CD4-positive, alpha-beta memory T cell (primary cell): ENCODE measurements around the gene MGRN1. TPM values are rescaled to one million over a fixed set of nuclear protein-coding genes. Genes with fewer than 3 reads are reported as not detected.

Source experiments
- CTCF ChIA-PET: fragments of 350-600 bp; sonication (Branson Sonifier 250); formaldehyde crosslinking; loops from one replicate; lab custom pipeline; 2021; ENCODE audit warnings: inconsistent platforms; ENCODE audit not compliant: partially characterized antibody; lab: Charles Lee
- POLR2A ChIA-PET: fragments of 350-600 bp; sonication (Branson Sonifier 250); formaldehyde crosslinking; loops from one replicate; lab custom pipeline; 2021; ENCODE audit not compliant: partially characterized antibody; lab: Charles Lee
- DNase-seq, 5 donors: peaks; one replicate each; pipeline versions ENCODE4 v3.0.0 to v3.0.0-alpha.2; 2020 to 2022; ENCODE audit warnings: mixed read lengths in 1 of 5
- H3K27ac ChIP-seq: one replicate; pipeline ENCODE4 v1.7.0; 2013; ENCODE audit warnings: low read depth, low read length
- H3K27me3 ChIP-seq: 2 replicates; pipeline ENCODE4 v1.7.0; 2013; ENCODE audit warnings: mild to moderate bottlenecking, low read length, moderate library complexity; ENCODE audit not compliant: insufficient read depth
- H3K36me3 ChIP-seq: 2 replicates; pipeline ENCODE4 v1.7.0; 2013; ENCODE audit warnings: mild to moderate bottlenecking, low read length, moderate library complexity; ENCODE audit not compliant: insufficient read depth
- H3K4me1 ChIP-seq: 2 replicates; pipeline ENCODE4 v1.7.0; 2013; ENCODE audit warnings: mild to moderate bottlenecking, low read length, moderate library complexity; ENCODE audit not compliant: insufficient read depth
- H3K4me3 ChIP-seq, 2 donors: one replicate each; pipeline ENCODE4 v1.7.0; 2013; ENCODE audit warnings: low read length in 2 of 2, mild to moderate bottlenecking in 1 of 2
- H3K9me3 ChIP-seq, 2 donors: one replicate each; pipeline ENCODE4 v1.7.0; 2013; ENCODE audit warnings: low read length in 2 of 2, control low read depth in 1 of 2; ENCODE audit not compliant: control insufficient read depth in 1 of 2
- H3K27ac Mint-ChIP-seq, 7 donors: one replicate each; pipeline ENCODE4 v1.8.0; 2020 to 2021; ENCODE audit warnings: mixed read lengths in 7 of 7, mild to moderate bottlenecking in 6 of 7, inconsistent platforms in 3 of 7, moderate library complexity in 3 of 7
- H3K27me3 Mint-ChIP-seq, 2 donors: one replicate each; pipeline ENCODE4 v1.8.0; 2020 to 2021; ENCODE audit warnings: mixed read lengths in 2 of 2
- H3K36me3 Mint-ChIP-seq, 2 donors: one replicate each; pipeline ENCODE4 v1.8.0; 2020 to 2021; ENCODE audit warnings: mixed read lengths in 2 of 2, inconsistent platforms in 1 of 2, mild to moderate bottlenecking in 1 of 2
- H3K4me1 Mint-ChIP-seq, 4 donors: one replicate each; pipeline ENCODE4 v1.8.0; 2020 to 2021; ENCODE audit warnings: mixed read lengths in 4 of 4, mild to moderate bottlenecking in 1 of 4
- H3K4me3 Mint-ChIP-seq, 8 donors: one replicate each; pipeline ENCODE4 v1.8.0; 2020 to 2021; ENCODE audit warnings: mixed read lengths in 8 of 8, mild to moderate bottlenecking in 7 of 8, moderate library complexity in 6 of 8, inconsistent platforms in 3 of 8
- H3K9me3 Mint-ChIP-seq, 8 donors: one replicate each; pipeline ENCODE4 v1.8.0; 2020 to 2021; ENCODE audit warnings: mixed read lengths in 8 of 8, mild to moderate bottlenecking in 5 of 8, inconsistent platforms in 3 of 8, moderate library complexity in 1 of 8
- intact Hi-C: fragments of 100-400 bp; cut with micrococcal nuclease; formaldehyde crosslinking; loops from one replicate; pipeline ENCODE4 v1.15.1; 2023
- polyA plus RNA-seq, 2 donors: library from polyadenylated mRNA; unstranded; fragments of 300-500 nt; fragmentation: Illumina TruSeq; gene quantifications; one replicate each; pipeline ENCODE4 v1.2.3, GENCODE V29; 2021
- total RNA-seq, 2 experiments: library from RNA; stranded (reverse); gene quantifications; one replicate each; pipeline ENCODE4 v1.2.3, GENCODE V29; 2021

Gene MGRN1
- total and polyA plus RNA-seq, 4 experiments from 2014 or later: 1.2 to 64.1 (median 35.0) TPM

DNA sequence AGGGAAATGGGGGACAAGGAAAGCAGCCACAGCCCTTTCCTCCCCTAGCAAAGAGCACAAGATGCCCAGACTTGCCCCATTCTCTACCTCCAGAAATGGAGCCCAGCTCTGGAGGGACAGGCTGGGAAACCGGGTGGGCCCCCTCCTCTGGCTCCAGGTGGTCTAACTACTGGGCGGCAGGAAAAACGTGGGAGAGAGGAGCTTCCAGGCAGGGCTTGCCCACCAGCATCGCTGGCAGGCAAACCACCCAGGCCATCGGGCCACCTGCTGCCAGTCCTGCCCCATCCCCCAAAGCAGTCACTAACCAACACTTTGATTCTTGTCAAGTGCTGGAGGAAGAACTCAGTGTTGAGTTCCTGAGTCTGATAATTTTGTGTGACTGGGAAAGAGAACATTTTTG lies 93.8 kb downstream of the MGRN1 start:
- no peak overlapping the region for H3K4me3 ChIP-seq
- H3K36me3 ChIP-seq: no peaks in the 10 kb centered on the region
- no peaks in the 10 kb centered on the region for H3K27me3 ChIP-seq
- ChIA-PET POLR2A (no interaction called here), CTCF (no interaction called here)
- intact Hi-C loops: no loop called here
- peak overlapping the region in 2 of 7 donors; percentile 5 to 24 for H3K27ac Mint-ChIP-seq
- no peaks in the 10 kb centered on the region for H3K9me3 Mint-ChIP-seq
- DNase-seq: no peak
- no peaks in the 10 kb centered on the region for H3K9me3 ChIP-seq
- peaks cover 24% of the 10 kb centered on the region in 2 donors for H3K36me3 Mint-ChIP-seq
- no peak overlapping the region for H3K4me3 Mint-ChIP-seq
- no peaks in the 10 kb centered on the region for H3K27me3 Mint-ChIP-seq
- no peak overlapping the region for H3K27ac ChIP-seq
- H3K4me1 ChIP-seq: no peaks in the 10 kb centered on the region
- H3K4me1 Mint-ChIP-seq: peaks cover 0 to 2% (median 0%) of the 10 kb centered on the region in 4 donors

DNA sequence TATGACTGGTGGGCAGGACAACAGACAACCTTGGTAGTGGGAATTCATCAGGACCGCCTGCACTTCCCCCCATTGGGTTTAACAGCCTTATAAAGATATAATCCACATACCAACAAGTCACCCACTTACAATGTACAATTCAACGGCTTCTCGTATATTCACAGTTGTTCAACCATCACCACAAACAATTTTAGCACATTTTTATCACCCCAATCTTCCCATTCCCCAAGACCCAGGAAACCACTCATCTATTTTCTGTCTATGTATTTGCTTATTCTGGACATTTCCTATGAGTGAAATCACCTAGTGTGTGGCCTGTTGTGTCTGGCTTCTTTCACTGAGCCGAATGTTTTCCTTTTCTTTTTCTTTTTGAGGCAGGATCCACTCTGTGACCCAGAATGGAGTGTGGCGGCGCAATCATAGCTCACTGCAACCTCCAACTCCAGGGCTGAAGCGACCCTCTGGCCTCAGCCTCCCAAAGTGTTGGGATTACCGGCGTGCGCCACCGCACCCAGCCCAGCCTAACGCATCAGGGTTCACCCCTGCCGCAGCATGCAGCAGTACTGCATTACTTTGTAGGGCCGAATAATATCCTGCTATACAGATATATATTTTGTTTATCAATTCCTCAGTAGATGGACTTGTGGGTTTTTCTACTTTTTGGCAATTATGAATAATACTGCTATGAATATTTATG lies 98.6 kb downstream of the MGRN1 start:
- no peak overlapping the region for H3K4me3 ChIP-seq
- Mint-ChIP-seq H3K4me3 (no peak overlapping the region), H3K27me3 (no peaks in the 10 kb centered on the region), H3K9me3 (no peaks in the 10 kb centered on the region), H3K36me3 (peaks cover 8 to 31% of the 10 kb centered on the region in 2 donors), H3K27ac (peak overlapping the region in 1 of 7 donors; percentile 42), H3K4me1 (peaks cover 0 to 2% (median 0%) of the 10 kb centered on the region in 4 donors)
- no peak overlapping the region for H3K27ac ChIP-seq
- CTCF ChIA-PET: no interaction called here
- H3K36me3 ChIP-seq: peaks cover 6% of the 10 kb centered on the region
- POLR2A ChIA-PET: no interaction called here
- no peak for DNase-seq
- H3K4me1 ChIP-seq: no peaks in the 10 kb centered on the region
- intact Hi-C loops: no loop called here
- no peaks in the 10 kb centered on the region for H3K9me3 ChIP-seq
- H3K27me3 ChIP-seq: no peaks in the 10 kb centered on the region

DNA sequence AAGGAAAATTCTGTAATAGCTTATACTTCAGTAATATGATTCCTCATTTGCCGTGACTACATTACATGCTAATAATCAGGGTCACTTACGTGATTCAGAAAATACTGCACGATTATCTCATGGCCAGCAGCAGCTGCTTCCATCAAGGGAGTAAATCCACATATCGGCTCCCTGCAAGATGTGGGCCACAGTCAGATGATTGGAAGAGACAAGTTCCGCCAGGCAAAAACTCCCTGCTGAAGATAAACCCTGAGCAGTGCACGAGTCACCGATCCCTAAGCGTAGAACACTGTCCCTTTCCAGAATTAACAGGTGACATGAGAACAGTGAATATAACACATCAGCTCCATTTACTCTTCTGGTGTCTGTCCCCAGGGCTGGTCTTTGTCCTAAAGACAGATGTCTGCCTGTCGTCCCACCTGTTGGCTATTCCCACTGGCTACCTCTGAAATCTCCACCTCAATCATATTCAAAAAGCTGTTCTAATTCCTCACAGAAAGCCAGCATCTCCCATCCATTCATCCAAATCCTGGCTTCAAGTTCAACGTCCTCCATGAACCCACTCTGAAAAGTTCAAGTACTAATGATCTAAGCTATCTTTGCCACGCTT lies 100.1 kb downstream of the MGRN1 start:
- Mint-ChIP-seq H3K4me1 (no peaks in the 10 kb centered on the region), H3K9me3 (no peaks in the 10 kb centered on the region), H3K36me3 (peaks cover 10 to 40% of the 10 kb centered on the region in 2 donors), H3K27me3 (no peaks in the 10 kb centered on the region), H3K4me3 (no peak overlapping the region), H3K27ac (peak overlapping the region in 3 of 7 donors; percentile 36 to 61 (median 49))
- no peak overlapping the region for H3K27ac ChIP-seq
- ChIA-PET CTCF (no interaction called here), POLR2A (interaction anchor here (2.8 kb wide), 1 partner anchor 9 kb away, joined by 12 read pairs; the partner anchor contains the start of genes ANKS3 and DNAAF8)
- H3K27me3 ChIP-seq: no peaks in the 10 kb centered on the region
- intact Hi-C loops: no loop called here
- H3K4me1 ChIP-seq: no peaks in the 10 kb centered on the region
- H3K9me3 ChIP-seq: no peaks in the 10 kb centered on the region
- no peak overlapping the region for H3K4me3 ChIP-seq
- no peak for DNase-seq
- H3K36me3 ChIP-seq: peaks cover 15% of the 10 kb centered on the region

DNA sequence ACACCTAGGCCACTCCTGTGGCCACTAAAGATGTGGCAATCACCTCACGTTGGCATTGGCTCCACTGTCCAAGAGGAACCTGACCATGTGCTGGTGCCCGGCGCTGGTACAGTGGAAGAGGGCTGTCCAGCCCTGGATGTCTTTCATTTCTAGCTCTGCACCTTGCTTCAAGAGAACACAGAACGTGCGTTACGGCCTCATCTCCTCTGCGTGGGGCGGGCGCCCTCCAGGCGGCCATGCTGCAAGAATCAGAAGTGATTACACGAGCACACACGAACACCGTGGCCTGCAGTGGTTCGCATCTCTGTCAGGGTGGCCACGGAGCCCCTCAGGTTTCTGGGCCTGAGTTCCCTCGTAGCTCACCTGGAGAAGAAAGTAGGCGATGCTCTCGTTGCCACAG lies 102.0 kb downstream of the MGRN1 start:
- CTCF ChIA-PET: no interaction called here
- H3K4me3 ChIP-seq: no peak overlapping the region
- POLR2A ChIA-PET: interaction anchor here (2.8 kb wide), 1 partner anchor 7 kb away, joined by 12 read pairs; the partner anchor contains the start of genes ANKS3 and DNAAF8

DNA sequence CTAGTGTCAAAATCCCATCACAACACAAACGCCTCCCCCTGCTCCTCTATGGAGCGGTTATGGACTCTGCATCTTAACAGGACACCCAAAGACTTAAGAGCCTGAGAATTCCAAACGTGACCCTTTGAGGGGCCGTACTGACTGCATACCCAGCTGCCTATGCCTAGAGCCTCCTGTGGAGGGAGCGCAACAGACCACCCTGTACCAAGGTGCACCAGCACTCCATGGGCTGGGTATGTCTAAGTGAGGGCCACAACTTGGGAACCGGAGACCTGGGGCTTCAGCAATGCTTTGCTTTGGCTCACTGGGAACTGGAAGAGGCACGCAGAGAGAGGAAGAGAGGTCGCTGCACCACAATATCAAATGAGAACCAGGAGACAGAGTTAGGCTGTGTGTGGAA lies 104.0 kb downstream of the MGRN1 start:
- H3K4me3 Mint-ChIP-seq: no peak overlapping the region
- DNase-seq: no peak
- H3K27me3 ChIP-seq: no peaks in the 10 kb centered on the region
- no peak overlapping the region for H3K4me3 ChIP-seq
- peaks cover 8 to 16% (median 11%) of the 10 kb centered on the region in 4 donors for H3K4me1 Mint-ChIP-seq
- no peaks in the 10 kb centered on the region for H3K27me3 Mint-ChIP-seq
- ChIA-PET POLR2A (no interaction called here), CTCF (no interaction called here)
- H3K9me3 ChIP-seq: no peaks in the 10 kb centered on the region
- intact Hi-C loops: no loop called here
- H3K4me1 ChIP-seq: peaks cover 6% of the 10 kb centered on the region
- H3K36me3 ChIP-seq: peaks cover 15% of the 10 kb centered on the region
- H3K36me3 Mint-ChIP-seq: peaks cover 5 to 39% of the 10 kb centered on the region in 2 donors
- no peaks in the 10 kb centered on the region for H3K9me3 Mint-ChIP-seq
- H3K27ac ChIP-seq: no peak overlapping the region
- H3K27ac Mint-ChIP-seq: peak overlapping the region in 2 of 7 donors; percentile 61 to 88

More for the DNA sequence above, 102.0 kb downstream of the MGRN1 start:
- Mint-ChIP-seq H3K27me3 (no peaks in the 10 kb centered on the region), H3K36me3 (peaks cover 10 to 46% of the 10 kb centered on the region in 2 donors), H3K4me3 (no peak overlapping the region), H3K27ac (no peak overlapping the region), H3K9me3 (no peaks in the 10 kb centered on the region), H3K4me1 (peaks cover 2 to 4% (median 3%) of the 10 kb centered on the region in 4 donors)
- no peaks in the 10 kb centered on the region for H3K9me3 ChIP-seq
- H3K27me3 ChIP-seq: no peaks in the 10 kb centered on the region
- intact Hi-C loops: no loop called here
- H3K27ac ChIP-seq: no peak overlapping the region
- DNase-seq: no peak
- peaks cover 15% of the 10 kb centered on the region for H3K36me3 ChIP-seq
- no peaks in the 10 kb centered on the region for H3K4me1 ChIP-seq

DNA sequence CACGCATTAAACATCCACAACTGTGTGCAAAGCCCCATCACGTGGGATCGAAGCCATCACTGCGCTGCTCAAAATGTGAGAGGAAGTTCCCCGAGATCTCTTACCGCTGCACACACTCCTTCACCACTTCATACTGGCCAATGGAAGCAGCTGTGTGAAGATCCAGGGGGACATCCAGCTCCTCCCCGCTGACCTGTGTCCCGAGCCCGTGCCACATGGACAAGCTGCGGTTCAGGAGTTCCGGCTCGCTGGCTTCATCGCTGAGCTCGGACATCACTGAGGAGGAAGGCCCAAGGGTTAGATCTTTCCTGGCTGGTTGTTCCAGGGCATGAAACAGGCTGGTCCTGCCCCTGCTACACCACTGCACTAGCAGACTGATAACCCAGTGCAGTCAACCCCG lies 105.2 kb downstream of the MGRN1 start:
- POLR2A ChIA-PET: no interaction called here

DNA sequence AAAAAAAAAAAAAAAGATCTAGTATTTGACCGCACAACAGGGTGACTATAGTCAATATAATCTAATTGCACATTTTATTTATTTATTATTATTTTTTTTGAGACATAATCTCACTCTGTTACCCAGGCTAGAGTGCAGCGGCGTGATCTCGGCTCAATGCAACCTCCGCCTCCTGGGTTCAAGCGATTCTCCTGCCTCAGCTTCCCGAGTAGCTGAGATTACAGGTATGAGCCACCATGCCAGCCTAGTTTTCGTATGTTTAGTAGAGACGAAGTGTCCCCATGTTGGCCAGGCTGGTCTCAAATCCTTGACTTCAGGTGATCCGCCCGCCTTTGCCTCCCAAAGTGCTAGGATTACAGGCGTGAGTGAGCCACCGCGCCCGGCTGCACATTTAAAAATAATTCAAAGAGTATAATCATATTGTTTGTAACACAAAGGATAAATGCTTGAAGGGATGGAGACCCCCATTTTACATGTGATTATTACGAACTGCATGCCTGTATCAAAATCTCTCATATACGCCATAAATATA lies 108.7 kb downstream of the MGRN1 start:
- intact Hi-C loops: no loop called here
- H3K9me3 ChIP-seq: no peaks in the 10 kb centered on the region
- Mint-ChIP-seq H3K4me1 (peaks cover 11 to 30% (median 21%) of the 10 kb centered on the region in 4 donors), H3K27me3 (no peaks in the 10 kb centered on the region), H3K36me3 (peaks cover 5 to 25% of the 10 kb centered on the region in 2 donors), H3K9me3 (no peaks in the 10 kb centered on the region), H3K4me3 (peak overlapping the region; percentile 85 to 92 (median 90)), H3K27ac (peak overlapping the region in 6 of 7 donors; percentile 48 to 93 (median 76))
- ChIA-PET POLR2A (interaction anchor here (1.0 to 2.9 kb wide), 11 partner anchors 8 to 460 kb away, joined by 3 to 72 read pairs (median 12); partner anchors contain the start of genes GLYR1, NUDT16L1, ROGDI and UBN1), CTCF (interaction anchor here (1.2 to 2.7 kb wide), 3 partner anchors 82 to 117 kb away, joined by 3 to 17 read pairs (median 7); partner anchors contain the start of gene MGRN1)
- peaks cover 9% of the 10 kb centered on the region for H3K36me3 ChIP-seq
- peak overlapping the region; percentile 88 to 99 for H3K4me3 ChIP-seq
- peaks cover 15% of the 10 kb centered on the region for H3K4me1 ChIP-seq
- H3K27me3 ChIP-seq: no peaks in the 10 kb centered on the region
- DNase-seq: no peak
- peak overlapping the region; percentile 76 for H3K27ac ChIP-seq

More for the DNA sequence above, 105.2 kb downstream of the MGRN1 start:
- Histone ChIP-seq H3K27me3 (no peaks in the 10 kb centered on the region), H3K4me3 (no peak overlapping the region), H3K4me1 (peaks cover 8% of the 10 kb centered on the region), H3K36me3 (peaks cover 15% of the 10 kb centered on the region), H3K9me3 (no peaks in the 10 kb centered on the region), H3K27ac (no peak overlapping the region)
- no peaks in the 10 kb centered on the region for H3K27me3 Mint-ChIP-seq
- no peak overlapping the region for H3K27ac Mint-ChIP-seq
- DNase-seq: no peak
- intact Hi-C loops: no loop called here
- H3K36me3 Mint-ChIP-seq: peaks cover 5 to 39% of the 10 kb centered on the region in 2 donors
- H3K4me3 Mint-ChIP-seq: no peak overlapping the region
- no peaks in the 10 kb centered on the region for H3K9me3 Mint-ChIP-seq
- peaks cover 9 to 24% (median 15%) of the 10 kb centered on the region in 4 donors for H3K4me1 Mint-ChIP-seq
- CTCF ChIA-PET: no interaction called here
